ENCODE measurements around the gene ACP7.

Gene ACP7

GRCh38 chr19:39146686-39147450 is 62.7 kb downstream of the ACP7 start:
- no peak for DNase-seq (ENCODE audit: low read depth in 2 of 3, low spot score in 1 of 3)

GRCh38 chr19:39147480-39147879 is 63.3 kb downstream of the ACP7 start:
- DNase-seq (ENCODE audit: low read depth in 2 of 3, low spot score in 1 of 3), result no peak

- DNase-seq (ENCODE audit: low read depth in 2 of 3, low spot score in 1 of 3), result no peak
Measured at GRCh38 chr19:39148939-39149529, 64.9 kb downstream of the ACP7 start.

- no peak for DNase-seq (ENCODE audit: low read depth in 2 of 3, low spot score in 1 of 3)
Measured at GRCh38 chr19:39150235-39150634, 66.1 kb downstream of the ACP7 start.

GRCh38 chr19:39150807-39151600 is 66.8 kb downstream of the ACP7 start:
- no peak for DNase-seq (ENCODE audit: low read depth in 2 of 3, low spot score in 1 of 3)

- DNase-seq (ENCODE audit: low read depth in 2 of 3, low spot score in 1 of 3), result no peak
Measured at GRCh38 chr19:39152066-39152465, 67.9 kb downstream of the ACP7 start.

GRCh38 chr19:39154100-39154628 is 70.0 kb downstream of the ACP7 start:
- no peak for DNase-seq (ENCODE audit: low read depth in 2 of 3, low spot score in 1 of 3)

GRCh38 chr19:39154629-39155100 is 70.5 kb downstream of the ACP7 start:
- DNase-seq (ENCODE audit: low read depth in 2 of 3, low spot score in 1 of 3), result no peak

GRCh38 chr19:39155114-39155700 is 71.0 kb downstream of the ACP7 start:
- DNase-seq (ENCODE audit: low read depth in 2 of 3, low spot score in 1 of 3), result no peak

- no peak for DNase-seq (ENCODE audit: low read depth in 2 of 3, low spot score in 1 of 3)
Measured at GRCh38 chr19:39155741-39156140, 71.6 kb downstream of the ACP7 start.

- DNase-seq (ENCODE audit: low read depth in 2 of 3, low spot score in 1 of 3), result no peak
Measured at GRCh38 chr19:39156326-39157230, 72.4 kb downstream of the ACP7 start.

- no peak for DNase-seq (ENCODE audit: low read depth in 2 of 3, low spot score in 1 of 3)
Measured at GRCh38 chr19:39157275-39157996, 73.3 kb downstream of the ACP7 start.

GRCh38 chr19:39157997-39158389 is 73.8 kb downstream of the ACP7 start:
- no peak for DNase-seq (ENCODE audit: low read depth in 2 of 3, low spot score in 1 of 3)

- DNase-seq (ENCODE audit: low read depth in 2 of 3, low spot score in 1 of 3), result no peak
Measured at GRCh38 chr19:39158646-39159260, 74.6 kb downstream of the ACP7 start.

- no peak for DNase-seq (ENCODE audit: low read depth in 2 of 3, low spot score in 1 of 3)
Measured at GRCh38 chr19:39160523-39160861, 76.3 kb downstream of the ACP7 start.
